IMR-90 (cell line): Measurements from ENCODE around the gene RAP1GAP2. TPM values are rescaled to one million over a fixed set of nuclear protein-coding genes. Genes with fewer than 3 reads are reported as not detected.

Source experiments
- ATAC-seq: fragments of 200-7000 bp; cut with Tn5 transposase; 2 replicates; pipeline ENCODE4 v1.9.1; 2020; ENCODE audit warnings: low read depth, mild to moderate bottlenecking, moderate library complexity
- BruUV-seq: library from RNA; stranded (reverse); fragments of 400-500 nt; replicated peaks from 2 replicates; lab custom pipeline; 2021; lab: Mats Ljungman, UMichigan
- CTCF ChIA-PET: fragments of 300-600 bp; formaldehyde crosslinking; extraction: SDS; loops from one replicate; lab custom pipeline; 2021; ENCODE audit warnings: antibody characterized with exemption; lab: Yijun Ruan, JAX
- POLR2A ChIA-PET: fragments of 300-600 bp; sonication (Branson Sonifier 250); formaldehyde crosslinking; loops from one replicate; lab custom pipeline; 2022; ENCODE audit warnings: antibody characterized with exemption; ENCODE audit not compliant: unreplicated experiment; lab: Charles Lee
- DNase-seq: peaks from one replicate; pipeline ENCODE4 v3.0.0; 2013
- H2AFZ ChIP-seq: replicated peaks from 2 replicates; pipeline ENCODE3; 2013; ENCODE audit warnings: low read length, mild to moderate bottlenecking; ENCODE audit not compliant: poor library complexity
- H2AK5ac ChIP-seq: 2 replicates; pipeline ENCODE4 v1.6.1; 2013; ENCODE audit warnings: low read depth, low read length, inconsistent platforms
- H2AK9ac ChIP-seq: replicated peaks from 2 replicates; pipeline ENCODE3; 2013; ENCODE audit warnings: mild to moderate bottlenecking, low read depth, low read length, moderate library complexity; ENCODE audit not compliant: poor library complexity
- H2BK120ac ChIP-seq: 2 replicates; pipeline ENCODE4 v1.6.1; 2013; ENCODE audit warnings: low read depth, low read length, inconsistent platforms
- H2BK15ac ChIP-seq: 3 replicates; pipeline ENCODE4 v1.6.1; 2013; ENCODE audit warnings: low read depth, low read length, inconsistent platforms
- H2BK20ac ChIP-seq: 2 replicates; pipeline ENCODE4 v1.6.1; 2013; ENCODE audit warnings: low read depth, mild to moderate bottlenecking, inconsistent platforms, low read length, moderate library complexity
- H2BK5ac ChIP-seq: 2 replicates; pipeline ENCODE4 v1.6.1; 2013; ENCODE audit warnings: mild to moderate bottlenecking, low read depth, low read length, inconsistent platforms; ENCODE audit not compliant: poor library complexity, severe bottlenecking
- H3K14ac ChIP-seq: replicated peaks from 2 replicates; pipeline ENCODE4 v1.6.1; 2013; ENCODE audit warnings: low read depth, low read length, inconsistent platforms
- H3K18ac ChIP-seq: 2 replicates; pipeline ENCODE4 v1.6.1; 2013; ENCODE audit warnings: low read depth, low read length, control low read depth
- H3K23ac ChIP-seq: 2 replicates; pipeline ENCODE4 v1.6.1; 2013; ENCODE audit warnings: low read depth, low read length, inconsistent platforms
- H3K27ac ChIP-seq: 2 replicates; pipeline ENCODE4 v1.5.1; 2013; ENCODE audit warnings: mild to moderate bottlenecking, control low read depth, low read length; ENCODE audit not compliant: insufficient read depth
- H3K27me3 ChIP-seq: 2 replicates; pipeline ENCODE4 v1.6.1; 2013; ENCODE audit warnings: low read length; ENCODE audit not compliant: control insufficient read depth, insufficient read depth
- H3K36me3 ChIP-seq: 2 replicates; pipeline ENCODE4 v1.6.1; 2013; ENCODE audit warnings: low read length, mixed read lengths; ENCODE audit not compliant: control insufficient read depth, insufficient read depth
- H3K4ac ChIP-seq: 2 replicates; pipeline ENCODE4 v1.6.1; 2013; ENCODE audit warnings: low read depth, low read length, inconsistent platforms
- H3K4me1 ChIP-seq: 2 replicates; pipeline ENCODE4 v1.6.1; 2013; ENCODE audit warnings: low read length, mixed read lengths; ENCODE audit not compliant: control insufficient read depth, insufficient read depth
- H3K4me2 ChIP-seq: 2 replicates; pipeline ENCODE4 v1.6.1; 2013; ENCODE audit warnings: low read depth, mild to moderate bottlenecking, control low read depth, low read length, moderate library complexity
- H3K4me3 ChIP-seq: 2 replicates; pipeline ENCODE4 v1.5.1; 2013; ENCODE audit warnings: low read depth, mild to moderate bottlenecking, control low read depth, low read length, moderate library complexity; ENCODE audit not compliant: insufficient read depth
- H3K56ac ChIP-seq: 2 replicates; pipeline ENCODE4 v1.6.1; 2013; ENCODE audit warnings: low read length, inconsistent platforms; ENCODE audit not compliant: insufficient read depth; ENCODE audit errors: extremely low read depth
- H3K79me1 ChIP-seq, 2 experiments: 2 replicates each; pipeline ENCODE4 v1.6.1; 2013; ENCODE audit warnings: low read length in 2 of 2, inconsistent platforms in 1 of 2, low read depth in 1 of 2
- H3K9ac ChIP-seq: 2 replicates; pipeline ENCODE4 v1.6.1; 2013; ENCODE audit warnings: low read depth, low read length, control low read depth
- H3K9me1 ChIP-seq: 2 replicates; pipeline ENCODE4 v1.6.1; 2013; ENCODE audit warnings: low read length, inconsistent platforms; ENCODE audit not compliant: insufficient read depth
- H3K9me3 ChIP-seq: 2 replicates; pipeline ENCODE4 v1.6.1; 2013; ENCODE audit warnings: low read length; ENCODE audit not compliant: control insufficient read depth, insufficient read depth
- H4K20me1 ChIP-seq: 2 replicates; pipeline ENCODE4 v1.6.1; 2013; ENCODE audit warnings: low read length, inconsistent platforms; ENCODE audit not compliant: insufficient read depth
- H4K5ac ChIP-seq: 2 replicates; pipeline ENCODE4 v1.6.1; 2013; ENCODE audit warnings: mild to moderate bottlenecking, low read depth, low read length, control low read depth
- H4K8ac ChIP-seq, 2 experiments: 2 replicates each; pipeline ENCODE4 v1.6.1; 2013; ENCODE audit warnings: low read depth in 2 of 2, low read length in 2 of 2, control low read depth in 1 of 2, inconsistent platforms in 1 of 2
- H4K91ac ChIP-seq: 2 replicates; pipeline ENCODE4 v1.6.1; 2013; ENCODE audit warnings: low read depth, low read length, inconsistent platforms; ENCODE audit not compliant: insufficient read depth
- BHLHE40 ChIP-seq: fragments of 150-350 bp; IDR thresholded peaks from 2 replicates; pipeline ENCODE4 v1.6.1; 2016; ENCODE audit warnings: mild to moderate bottlenecking, low read depth, low read length
- CEBPB ChIP-seq: IDR thresholded peaks from 2 replicates; pipeline ENCODE4 v1.6.1; 2012; ENCODE audit warnings: low read depth, low read length, improper control_type of control experiment
- CHD1 ChIP-seq: IDR thresholded peaks from 2 replicates; pipeline ENCODE4 v1.6.1; 2012; ENCODE audit warnings: low read depth, low read length, improper control_type of control experiment
- MAFK ChIP-seq: IDR thresholded peaks from 2 replicates; pipeline ENCODE4 v1.6.1; 2012; ENCODE audit warnings: low read depth, low read length, improper control_type of control experiment
- MAZ ChIP-seq: IDR thresholded peaks from 2 replicates; pipeline ENCODE4 v1.6.1; 2012; ENCODE audit warnings: low read depth, mild to moderate bottlenecking, low read length, improper control_type of control experiment, moderate library complexity, borderline replicate concordance
- POLR2A ChIP-seq: IDR thresholded peaks from 2 replicates; pipeline ENCODE4 v1.6.1; 2012; ENCODE audit warnings: mild to moderate bottlenecking, low read depth, low read length
- SMC3 ChIP-seq: fragments of 150-350 bp; IDR thresholded peaks from 2 replicates; pipeline ENCODE4 v1.6.1; 2016; ENCODE audit warnings: low read depth, mild to moderate bottlenecking, antibody characterized with exemption, low read length, moderate library complexity
- USF2 ChIP-seq: fragments of 150-350 bp; IDR thresholded peaks from 2 replicates; pipeline ENCODE4 v1.6.1; 2017; ENCODE audit warnings: mild to moderate bottlenecking, antibody characterized with exemption, low read length, low read depth
- WGBS, 2 experiments: methylation state at CpG; one replicate each; pipeline versions ENCODE4 v1.1.5 to v1.1.7; 2013; ENCODE audit warnings: missing lambda C conversion rate in 2 of 2; ENCODE audit not compliant: insufficient read length in 1 of 2; ENCODE audit errors: extremely low coverage in 2 of 2; 5-methylcytosine and 5-hydroxymethylcytosine counted together
- dilution Hi-C: fragments of 300-500 bp; cut with HindIII; formaldehyde crosslinking; loops from one replicate; pipeline ENCODE4 v1.14.3; 2018; ENCODE audit warnings: low sequenced_read_pairs; ENCODE audit not compliant: unreplicated experiment
- in situ Hi-C: fragments of 300-500 bp; cut with MboI; formaldehyde crosslinking; loops from 3 replicates; pipeline ENCODE4 v1.14.3; 2019; ENCODE audit warnings: low sequenced_read_pairs, inconsistent platforms, mixed read lengths
- intact Hi-C: fragments of 100-400 bp; cut with micrococcal nuclease; formaldehyde crosslinking; loops from 2 replicates; pipeline ENCODE4 v1.10.0; 2022
- polyA plus RNA-seq, 3 experiments: library from polyadenylated mRNA; depleted of rRNA; stranded (reverse); fragments of >200 nt; gene quantifications; 2 replicates each; pipeline ENCODE4 v1.2.3, GENCODE V29; 2012; ENCODE audit warnings: low replicate concordance in 1 of 3
- total RNA-seq: library from RNA; depleted of rRNA; stranded (reverse); fragments of >200 nt; gene quantifications from 2 replicates; pipeline ENCODE4 v1.2.3, GENCODE V29; 2012
- TF ChIP-seq, protein P1 (sequence below): fragments of 150-350 bp; IDR thresholded peaks from 2 replicates; pipeline ENCODE4 v1.6.1; 2016; ENCODE audit warnings: low read depth, mild to moderate bottlenecking, low read length, moderate library complexity, borderline replicate concordance

RAP1GAP2 gene
- total and polyA plus RNA-seq, 2 of the 4 experiments (the other 2 are of a cell fraction), result 5.7 to 7.5 TPM

GRCh38 chr17:2875608-2876007 is 79.4 kb downstream of the RAP1GAP2 start:
- H4K8ac ChIP-seq, result no peak overlapping the region
- H3K27me3 ChIP-seq, result no peaks in the 10 kb centered on the region
- ChIA-PET CTCF (no interaction called here), POLR2A (no interaction called here)
- H2BK120ac ChIP-seq, result no peak overlapping the region
- no peak overlapping the region for H2BK15ac ChIP-seq
- H3K56ac ChIP-seq, result no peak overlapping the region
- no TSS peak for BruUV-seq
- no peak overlapping the region for H2BK20ac ChIP-seq
- H3K4me1 ChIP-seq, result no peaks in the 10 kb centered on the region
- dilution Hi-C loops (no loop called here), intact Hi-C loops (no loop called here), in situ Hi-C loops (no loop called here)
- no peak overlapping the region for H3K27ac ChIP-seq
- H2BK5ac ChIP-seq, result no peak overlapping the region
- no peak overlapping the region for H2AK5ac ChIP-seq
- DNase-seq, result no peak
- H4K20me1 ChIP-seq, result no peaks in the 10 kb centered on the region
- H3K4me3 ChIP-seq, result no peak overlapping the region
- H4K5ac ChIP-seq, result no peak overlapping the region
- H3K23ac ChIP-seq, result no peak overlapping the region
- H3K9me3 ChIP-seq, result no peaks in the 10 kb centered on the region
- 96% methylated on average over 4 of the region's 13 CpGs; no CpG with 5 or more reads in 1 of the 2 experiments for WGBS, 2 experiments
- H2AK9ac ChIP-seq, result no peak overlapping the region
- no peak overlapping the region for H4K91ac ChIP-seq
- no peak overlapping the region for H2AFZ ChIP-seq
- H3K36me3 ChIP-seq, result no peaks in the 10 kb centered on the region
- ATAC-seq, result no peak
- H3K18ac ChIP-seq, result no peak overlapping the region
- no peaks in the 10 kb centered on the region for H3K9me1 ChIP-seq
- peaks cover 4 to 8% of the 10 kb centered on the region in 2 experiments; a peak in 1 of 4 replicates for H3K79me1 ChIP-seq
- no peak for TF ChIP-seq SMC3
- TF ChIP-seq BHLHE40, result no peak
- no peak for TF ChIP-seq MAFK
- no peak for TF ChIP-seq CEBPB
- TF ChIP-seq USF2, result no peak
- TF ChIP-seq, protein P1, sequence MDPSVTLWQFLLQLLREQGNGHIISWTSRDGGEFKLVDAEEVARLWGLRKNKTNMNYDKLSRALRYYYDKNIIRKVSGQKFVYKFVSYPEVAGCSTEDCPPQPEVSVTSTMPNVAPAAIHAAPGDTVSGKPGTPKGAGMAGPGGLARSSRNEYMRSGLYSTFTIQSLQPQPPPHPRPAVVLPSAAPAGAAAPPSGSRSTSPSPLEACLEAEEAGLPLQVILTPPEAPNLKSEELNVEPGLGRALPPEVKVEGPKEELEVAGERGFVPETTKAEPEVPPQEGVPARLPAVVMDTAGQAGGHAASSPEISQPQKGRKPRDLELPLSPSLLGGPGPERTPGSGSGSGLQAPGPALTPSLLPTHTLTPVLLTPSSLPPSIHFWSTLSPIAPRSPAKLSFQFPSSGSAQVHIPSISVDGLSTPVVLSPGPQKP, result no peak
- TF ChIP-seq CHD1, result no peak
- TF ChIP-seq MAZ, result no peak
- no peak for TF ChIP-seq POLR2A
- H3K14ac ChIP-seq, result no peak overlapping the region
- no peak overlapping the region for H3K9ac ChIP-seq
- H3K4me2 ChIP-seq, result no peak overlapping the region
- no peak overlapping the region for H3K4ac ChIP-seq
